Caki2 (cell line): ENCODE data around the gene AGTPBP1. TPM values are rescaled to one million over a fixed set of nuclear protein-coding genes. Genes with fewer than 3 reads are reported as not detected.
"Not testable (repeated sequence)": the region's sequence is repeated elsewhere in the genome, so short reads cannot be mapped to it uniquely, and the experiment has no call there.

Experiments
- DNase-seq: peaks from one replicate; pipeline ENCODE4 v3.0.0-alpha.2; 2015; ENCODE audit warnings: low read depth
- in situ Hi-C: cut with HindIII; loops from 2 replicates; pipeline ENCODE4 v1.10.0; 2016; ENCODE audit warnings: low sequenced_read_pairs, low pct_unique_long_range_greater_than_20kb, mixed read lengths
- total RNA-seq: library from RNA; depleted of rRNA; stranded (reverse); fragments of >200 nt; shearing (Covaris generic); gene quantifications from 2 replicates; pipeline ENCODE4 v1.2.3, GENCODE V29; 2014; ENCODE audit warnings: low replicate concordance

AGTPBP1 gene
- total RNA-seq, 1 experiment from 2014 or later: 11.1 TPM

- in situ Hi-C loops: no loop called here
- no peak for DNase-seq
Measured at GRCh38 chr9:85729882-85730281, 11.9 kb downstream of the AGTPBP1 start.

DNA sequence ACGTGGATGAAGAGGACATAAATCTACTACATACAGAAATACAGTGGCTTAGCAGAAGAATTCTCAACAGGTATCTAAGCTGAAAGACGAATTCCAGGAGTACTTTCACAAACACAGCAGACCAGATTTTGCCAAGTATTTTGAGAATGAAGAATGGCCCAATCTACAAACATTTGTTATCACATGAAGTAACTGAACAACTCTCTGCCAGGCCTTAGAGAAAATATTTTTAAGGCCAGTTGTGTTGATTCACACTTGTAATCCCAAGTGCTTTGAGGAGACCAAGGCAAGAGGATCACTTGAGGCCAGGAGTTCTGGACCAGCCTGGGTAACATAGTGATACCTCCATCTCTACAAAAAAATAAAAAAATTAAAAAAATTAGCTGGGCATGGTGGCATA, 14.3 kb downstream of the AGTPBP1 start:
- in situ Hi-C loops: no loop called here
- no peak for DNase-seq

DNA sequence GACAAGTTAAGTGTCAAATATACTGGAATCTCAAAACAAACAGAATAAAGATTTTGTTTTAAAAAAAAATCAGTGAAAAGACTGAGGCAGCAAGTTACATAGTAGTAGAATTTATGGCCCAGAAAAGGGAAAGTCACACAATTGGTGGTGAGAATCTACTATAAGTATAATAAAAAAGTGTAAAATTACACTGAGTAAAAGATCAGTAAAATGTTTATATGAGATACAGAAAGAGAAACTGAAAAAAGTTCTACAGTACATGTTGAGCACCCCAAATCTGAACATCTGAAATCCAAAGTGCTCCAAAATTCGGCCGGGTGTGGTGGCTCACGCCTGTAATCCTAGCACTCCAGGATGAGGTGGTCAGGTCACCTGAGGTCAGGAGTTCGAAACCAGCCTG, 15.0 kb downstream of the AGTPBP1 start:
- in situ Hi-C loops: no loop called here
- DNase-seq: no peak

DNA sequence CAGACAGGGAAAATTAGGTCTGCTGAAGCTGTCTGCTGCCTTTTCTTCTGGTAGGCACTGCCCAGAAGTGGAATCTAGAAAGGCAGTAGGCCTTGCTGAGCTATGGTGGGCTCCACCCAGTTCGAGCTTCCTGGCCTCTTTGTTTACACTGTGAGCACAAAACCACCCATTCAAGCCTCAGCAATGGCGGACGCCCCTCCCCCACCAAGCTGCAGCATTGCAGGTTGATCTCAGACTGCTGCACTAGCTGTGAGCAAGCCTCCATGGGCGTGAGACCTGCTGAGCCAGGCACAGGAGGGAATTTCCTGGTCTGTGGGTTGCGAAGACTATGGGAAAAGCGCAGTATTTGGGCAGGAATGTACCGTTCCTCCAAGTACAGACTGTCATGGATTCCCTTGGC, 18.5 kb downstream of the AGTPBP1 start:
- DNase-seq: no peak
- in situ Hi-C loops: no loop called here

GRCh38 chr9:85719411-85719810, 22.3 kb downstream of the AGTPBP1 start:
- in situ Hi-C loops, DNase-seq: not testable (repeated sequence)

DNA sequence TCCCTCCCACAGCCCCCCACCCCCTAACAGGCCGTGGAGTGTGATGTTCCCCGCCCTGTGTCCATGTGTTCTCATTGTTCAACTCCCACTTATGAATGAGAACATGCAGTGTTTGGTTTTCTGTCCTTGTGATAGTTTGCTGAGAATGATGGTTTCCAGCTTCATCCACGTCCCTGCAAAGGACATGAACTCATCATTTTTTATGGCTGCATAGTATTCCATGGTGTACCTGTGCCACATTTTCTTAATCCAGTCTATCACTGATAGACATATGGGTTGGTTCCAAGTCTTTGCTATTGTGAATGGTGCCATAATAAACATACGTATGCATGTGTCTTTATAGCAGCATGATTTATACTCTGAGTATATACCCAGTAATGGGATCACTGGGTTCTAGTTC, 23.9 kb downstream of the AGTPBP1 start:
- in situ Hi-C loops, DNase-seq: not testable (repeated sequence)

GRCh38 chr9:85717220-85717619, 24.5 kb downstream of the AGTPBP1 start:
- no peak for DNase-seq
- in situ Hi-C loops: no loop called here

- in situ Hi-C loops: no loop called here
- no peak for DNase-seq
Measured at GRCh38 chr9:85716031-85716877, 25.5 kb downstream of the AGTPBP1 start.

DNA sequence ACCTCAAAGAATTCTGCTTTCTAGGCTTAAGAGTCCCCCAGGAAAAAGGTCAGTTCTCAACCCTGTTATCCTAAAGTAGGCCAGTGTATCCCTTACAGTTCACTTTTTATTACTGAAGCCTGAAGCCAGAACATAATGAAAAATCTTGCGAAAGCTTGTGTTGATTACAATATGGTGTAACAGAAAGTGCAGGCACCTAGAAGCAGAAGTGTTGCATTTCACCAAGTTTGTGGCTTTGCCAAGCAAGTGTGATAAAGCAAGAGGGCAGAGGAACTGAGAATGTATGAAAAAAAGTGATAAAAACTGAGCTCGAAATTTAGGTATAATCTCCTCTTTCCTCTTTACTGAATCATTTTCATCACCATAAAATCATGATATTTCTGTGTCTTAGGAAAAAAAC, 26.2 kb downstream of the AGTPBP1 start:
- in situ Hi-C loops: no loop called here
- no peak for DNase-seq

- in situ Hi-C loops: no loop called here
- DNase-seq: no peak
Measured at GRCh38 chr9:85713897-85714296, 27.9 kb downstream of the AGTPBP1 start.

- in situ Hi-C loops: no loop called here
- no peak for DNase-seq
Measured at GRCh38 chr9:85704744-85705143, 37.0 kb downstream of the AGTPBP1 start.

DNA sequence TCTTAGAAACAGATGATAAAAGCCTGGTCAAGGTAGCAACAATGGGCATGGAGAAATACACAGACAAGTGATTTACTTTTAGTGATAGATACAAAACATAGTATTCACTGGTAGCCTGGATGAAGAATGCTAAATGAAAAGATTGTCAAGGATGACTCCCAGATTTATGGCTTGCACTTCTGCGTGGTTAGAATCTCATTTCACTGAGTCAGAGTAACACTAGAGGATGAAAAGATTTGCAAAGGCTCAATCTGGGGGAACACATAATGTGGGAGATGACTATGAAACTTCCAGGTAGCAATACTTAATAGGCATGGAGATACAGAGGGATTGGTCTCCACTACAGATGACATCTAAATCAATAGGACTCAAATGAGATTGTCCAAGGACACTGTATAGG, 38.4 kb downstream of the AGTPBP1 start:
- in situ Hi-C loops: no loop called here
- no peak for DNase-seq

GRCh38 chr9:85702726-85703289, 38.9 kb downstream of the AGTPBP1 start:
- in situ Hi-C loops: no loop called here
- DNase-seq: no peak

DNA sequence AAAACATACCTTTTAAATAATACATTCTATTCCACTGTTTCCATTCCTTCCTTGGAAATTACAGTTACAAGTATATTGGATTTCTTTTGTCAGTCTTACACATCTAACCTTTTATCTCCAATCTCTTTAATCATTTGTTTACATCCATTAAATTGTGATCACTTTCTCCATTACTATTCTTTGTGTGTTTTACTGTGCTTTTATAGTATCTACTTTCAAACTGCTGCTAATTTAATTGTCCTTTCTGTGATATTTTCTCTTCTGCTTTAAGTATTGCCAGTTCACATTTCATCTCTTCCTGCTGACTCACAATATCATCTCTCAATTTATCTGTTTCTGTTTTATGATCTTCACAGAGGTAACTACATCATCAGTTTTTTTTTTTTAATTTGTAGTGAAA, 39.6 kb downstream of the AGTPBP1 start:
- in situ Hi-C loops: no loop called here

GRCh38 chr9:85700330-85700729, 41.4 kb downstream of the AGTPBP1 start:
- DNase-seq: no peak
- in situ Hi-C loops: no loop called here

More for the DNA sequence above, 39.6 kb downstream of the AGTPBP1 start:
- no peak for DNase-seq

GRCh38 chr9:85688361-85688760, 53.4 kb downstream of the AGTPBP1 start:
- in situ Hi-C loops: no loop called here
- no peak for DNase-seq

DNA sequence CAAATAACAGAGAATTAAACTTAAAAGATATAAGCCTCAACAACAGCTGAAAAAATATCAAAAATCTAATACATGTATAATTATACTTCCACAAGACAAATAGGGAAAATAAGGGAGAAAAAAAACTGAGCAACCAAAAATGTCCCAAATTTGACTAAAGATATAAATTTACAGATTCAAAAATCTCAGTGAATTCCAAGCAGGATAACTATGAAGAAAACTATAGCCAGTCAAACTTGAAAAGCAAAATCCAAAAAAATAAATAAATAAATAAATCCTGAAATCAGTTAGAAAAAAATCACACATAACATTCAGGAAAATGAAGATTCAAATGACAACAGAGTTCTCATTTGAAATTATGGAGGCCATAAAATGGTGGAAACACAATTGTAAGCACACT, 56.7 kb downstream of the AGTPBP1 start:
- DNase-seq: no peak
- in situ Hi-C loops: no loop called here

DNA sequence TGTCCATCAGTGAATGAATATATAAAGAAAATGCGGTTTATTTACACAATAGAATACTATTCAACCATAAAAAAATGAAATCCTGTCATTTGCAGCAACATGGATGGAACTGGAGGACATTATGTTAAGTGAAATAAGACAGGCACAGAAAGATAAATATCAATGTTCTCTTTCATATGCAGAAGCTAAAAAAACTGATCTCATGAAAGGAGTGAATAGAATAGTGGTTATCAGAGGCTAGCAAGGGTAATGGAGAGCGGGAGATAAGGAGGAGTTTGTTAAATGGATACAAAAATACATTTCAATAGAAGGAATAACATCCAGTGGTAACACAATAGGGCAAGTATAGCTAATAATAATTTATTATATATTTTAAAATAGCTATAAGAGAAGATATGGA, 65.0 kb downstream of the AGTPBP1 start:
- in situ Hi-C loops: no loop called here
- DNase-seq: no peak

GRCh38 chr9:85667374-85667773, 74.4 kb downstream of the AGTPBP1 start:
- DNase-seq: no peak
- in situ Hi-C loops: no loop called here

- in situ Hi-C loops: no loop called here
- DNase-seq: no peak
Measured at GRCh38 chr9:85666086-85666485, 75.7 kb downstream of the AGTPBP1 start.
